Mammary epithelial cell (primary cell): ENCODE results near the gene DDX51.

Source experiments
- CTCF ChIP-seq, 2 donors: IDR thresholded peaks in 1 of 2; conservative IDR thresholded peaks in 1 of 2; 2 replicates each; pipeline ENCODE4 v1.5.1; 2011 to 2012; ENCODE audit warnings: inconsistent platforms in 2 of 2, low read length in 2 of 2, mild to moderate bottlenecking in 2 of 2, control low read depth in 1 of 2, low read depth in 1 of 2; ENCODE audit not compliant: insufficient read depth in 1 of 2; ENCODE audit errors: extremely low read depth in 1 of 2
- EZH2 ChIP-seq: IDR thresholded peaks from 2 replicates; pipeline ENCODE4 v1.6.1; 2012; ENCODE audit warnings: low read length, inconsistent platforms, borderline replicate concordance

DNA sequence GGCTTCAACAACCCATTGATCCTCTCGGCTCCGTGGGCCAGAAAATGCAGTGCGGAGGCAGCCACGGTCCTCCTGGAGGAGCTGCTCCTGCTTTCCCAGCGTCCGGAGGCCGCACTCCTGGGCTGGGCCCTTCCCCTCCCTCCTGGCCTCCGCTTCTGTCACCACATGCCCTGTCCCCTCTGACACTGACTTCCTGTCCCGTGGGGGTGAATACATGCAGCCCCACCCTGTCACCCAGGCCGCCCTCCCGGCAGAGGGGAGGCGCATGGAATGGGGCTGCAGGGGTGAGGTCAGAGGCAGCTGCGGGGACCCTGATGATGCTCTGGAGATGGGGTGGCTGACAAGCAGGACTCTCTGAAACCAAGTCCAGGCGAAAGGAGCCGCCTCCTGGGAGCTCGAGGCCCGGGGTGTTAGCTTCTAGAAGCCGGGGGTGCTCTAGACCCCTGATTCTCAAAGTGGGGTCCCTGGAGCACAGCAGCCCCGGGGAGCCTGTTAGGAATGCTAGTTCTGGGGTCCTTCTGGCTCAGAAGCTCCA lies 32.3 kb upstream of the DDX51 start:
- TF ChIP-seq CTCF (conservative IDR thresholded peaks at IDR 0.05 in 1 of 2, IDR thresholded peaks at IDR 0.05 in 1 of 2; ENCODE audit: extremely low read depth in 1 of 2, insufficient read depth in 1 of 2, low read depth in 1 of 2, low read length in 2 of 2) (no peak), EZH2 (peak; percentile 16)
